GM21576 (cell line): Measurements from ENCODE around the gene GPR156.
"Not testable (repeated sequence)": the region's sequence is repeated elsewhere in the genome, so short reads cannot be mapped to it uniquely, and the experiment has no call there.

Experiments
- ATAC-seq: cut with Tn5 transposase; IDR thresholded peaks from one replicate; pipeline ENCODE4 v1.9.1; 2021; ENCODE audit warnings: mild to moderate bottlenecking, moderate library complexity; ENCODE audit not compliant: unreplicated experiment

GPR156 gene

GRCh38 chr3:120163816-120164215 is 121.2 kb downstream of the GPR156 start:
- ATAC-seq, result no peak

- no peak for ATAC-seq
These were observed 122.0 kb downstream of the GPR156 start for GRCh38 chr3:120163026-120163425.

GRCh38 chr3:120162400-120162799 is 122.6 kb downstream of the GPR156 start:
- ATAC-seq, result no peak

- ATAC-seq, result no peak
These were observed 123.1 kb downstream of the GPR156 start for GRCh38 chr3:120161902-120162301.

- ATAC-seq, result no peak
These were observed 125.0 kb downstream of the GPR156 start for GRCh38 chr3:120160050-120160449.

- no peak for ATAC-seq
These were observed 127.3 kb downstream of the GPR156 start for GRCh38 chr3:120157681-120158080.

- no peak for ATAC-seq
These were observed 127.9 kb downstream of the GPR156 start for GRCh38 chr3:120157113-120157512.

- no peak for ATAC-seq
These were observed 128.3 kb downstream of the GPR156 start for GRCh38 chr3:120156699-120157098.

- ATAC-seq, result not testable (repeated sequence)
These were observed 129.3 kb downstream of the GPR156 start for GRCh38 chr3:120155694-120156093.

- ATAC-seq, result no peak
These were observed 129.9 kb downstream of the GPR156 start for GRCh38 chr3:120155108-120155507.

- ATAC-seq, result no peak
These were observed 131.7 kb downstream of the GPR156 start for GRCh38 chr3:120153294-120153693.

GRCh38 chr3:120151791-120152190 is 133.2 kb downstream of the GPR156 start:
- no peak for ATAC-seq

GRCh38 chr3:120148187-120148949 is 136.7 kb downstream of the GPR156 start:
- ATAC-seq, result no peak

- ATAC-seq, result peak; percentile 57
These were observed 137.8 kb downstream of the GPR156 start for GRCh38 chr3:120147072-120147871.

GRCh38 chr3:120145542-120146285 is 139.3 kb downstream of the GPR156 start:
- no peak for ATAC-seq

- ATAC-seq, result no peak
These were observed 140.8 kb downstream of the GPR156 start for GRCh38 chr3:120144267-120144666.

- no peak for ATAC-seq
These were observed 141.3 kb downstream of the GPR156 start for GRCh38 chr3:120143676-120144075.

- no peak for ATAC-seq
These were observed 142.8 kb downstream of the GPR156 start for GRCh38 chr3:120142236-120142635.

GRCh38 chr3:120140098-120140742 is 144.8 kb downstream of the GPR156 start:
- no peak for ATAC-seq

- ATAC-seq, result no peak
These were observed 145.9 kb downstream of the GPR156 start for GRCh38 chr3:120139140-120139539.

- no peak for ATAC-seq
These were observed 147.5 kb downstream of the GPR156 start for GRCh38 chr3:120137548-120137947.
